ENCODE results near the gene PTPRM.
A peak's percentile ranks its signal among the peaks of the same experiment; 100 is the strongest.
"Not testable (repeated sequence)": the region's sequence is repeated elsewhere in the genome, so short reads cannot be mapped to it uniquely, and the experiment has no call there.

The PTPRM gene

GRCh38 chr18:8045884-8046281, 478.8 kb downstream of the PTPRM start:
- peak; percentile 14 to 23 for DNase-seq (ENCODE audit: low read depth in 2 of 2)

GRCh38 chr18:8046441-8046840, 479.3 kb downstream of the PTPRM start:
- no peak for DNase-seq (ENCODE audit: low read depth in 2 of 2)

- no peak for DNase-seq (ENCODE audit: low read depth in 2 of 2)
These were observed 482.0 kb downstream of the PTPRM start for GRCh38 chr18:8049147-8049546.

GRCh38 chr18:8050616-8051329, 483.7 kb downstream of the PTPRM start:
- DNase-seq (ENCODE audit: low read depth in 2 of 2): no peak

GRCh38 chr18:8051453-8051852, 484.3 kb downstream of the PTPRM start:
- DNase-seq (ENCODE audit: low read depth in 2 of 2): no peak

GRCh38 chr18:8052237-8052701, 485.2 kb downstream of the PTPRM start:
- no peak for DNase-seq (ENCODE audit: low read depth in 2 of 2)

GRCh38 chr18:8056723-8057122, 489.6 kb downstream of the PTPRM start:
- no peak for DNase-seq (ENCODE audit: low read depth in 2 of 2)

- not testable (repeated sequence) for DNase-seq (ENCODE audit: low read depth in 2 of 2)
These were observed 496.0 kb downstream of the PTPRM start for GRCh38 chr18:8063152-8063551.

- DNase-seq (ENCODE audit: low read depth in 2 of 2): no peak
These were observed 496.6 kb downstream of the PTPRM start for GRCh38 chr18:8063733-8064132.

GRCh38 chr18:8065284-8065683, 498.2 kb downstream of the PTPRM start:
- DNase-seq (ENCODE audit: low read depth in 2 of 2): no peak

- DNase-seq (ENCODE audit: low read depth in 2 of 2): no peak
These were observed 498.7 kb downstream of the PTPRM start for GRCh38 chr18:8065773-8066172.

GRCh38 chr18:8069708-8070107, 502.6 kb downstream of the PTPRM start:
- no peak for DNase-seq (ENCODE audit: low read depth in 2 of 2)

GRCh38 chr18:8073167-8073566, 506.1 kb downstream of the PTPRM start:
- DNase-seq (ENCODE audit: low read depth in 2 of 2): no peak

- no peak for DNase-seq (ENCODE audit: low read depth in 2 of 2)
These were observed 513.0 kb downstream of the PTPRM start for GRCh38 chr18:8080092-8080491.

GRCh38 chr18:8081267-8081666, 514.2 kb downstream of the PTPRM start:
- DNase-seq (ENCODE audit: low read depth in 2 of 2): no peak

GRCh38 chr18:8081872-8082553, 514.9 kb downstream of the PTPRM start:
- DNase-seq (ENCODE audit: low read depth in 2 of 2): no peak

- no peak for DNase-seq (ENCODE audit: low read depth in 2 of 2)
These were observed 517.0 kb downstream of the PTPRM start for GRCh38 chr18:8084160-8084559.

GRCh38 chr18:8088626-8089025, 521.5 kb downstream of the PTPRM start:
- DNase-seq (ENCODE audit: low read depth in 2 of 2): no peak

GRCh38 chr18:8091035-8091434, 523.9 kb downstream of the PTPRM start:
- no peak for DNase-seq (ENCODE audit: low read depth in 2 of 2)

- no peak for DNase-seq (ENCODE audit: low read depth in 2 of 2)
These were observed 528.9 kb downstream of the PTPRM start for GRCh38 chr18:8095947-8096570.

- no peak for DNase-seq (ENCODE audit: low read depth in 2 of 2)
These were observed 530.3 kb downstream of the PTPRM start for GRCh38 chr18:8097399-8097798.

GRCh38 chr18:8097927-8098326, 530.8 kb downstream of the PTPRM start:
- DNase-seq (ENCODE audit: low read depth in 2 of 2): no peak

- no peak for DNase-seq (ENCODE audit: low read depth in 2 of 2)
These were observed 539.5 kb downstream of the PTPRM start for GRCh38 chr18:8106603-8107002.
